ENCODE measurements around the gene OVCH1. TPM values are rescaled to one million over a fixed set of nuclear protein-coding genes. Genes with fewer than 3 reads are reported as not detected.
A peak's percentile ranks its signal among the peaks of the same experiment; 100 is the strongest.
"Not testable (repeated sequence)": the region's sequence is repeated elsewhere in the genome, so short reads cannot be mapped to it uniquely, and the experiment has no call there.

Gene OVCH1
- total and polyA plus RNA-seq, 2 donors from 2014 or later, result 0.35 TPM; not detected in 1

- Histone ChIP-seq H3K4me3 (ENCODE audit: low read length in 3 of 3) (no peak overlapping the region), H3K27ac (ENCODE audit: low read depth in 2 of 2, low read length in 2 of 2) (no peak overlapping the region), H3K36me3 (ENCODE audit: control insufficient read depth in 2 of 3, insufficient read depth in 3 of 3, low read length in 3 of 3) (no peaks in the 10 kb centered on the region), H3K4me1 (ENCODE audit: control insufficient read depth in 2 of 3, insufficient read depth in 2 of 3, low read depth in 1 of 3, low read length in 3 of 3) (no peaks in the 10 kb centered on the region), H3K9ac (ENCODE audit: low read length in 3 of 3) (no peak overlapping the region), H3K27me3 (ENCODE audit: control insufficient read depth, insufficient read depth, low read length) (no peaks in the 10 kb centered on the region), H3K9me3 (ENCODE audit: control insufficient read depth in 2 of 3, insufficient read depth in 1 of 3, low read length in 3 of 3) (no peaks in the 10 kb centered on the region)
- no peak for FAIRE-seq
- no peak for TF ChIP-seq CTCF (IDR thresholded peaks at IDR 0.05; ENCODE audit: borderline replicate concordance, extremely low read depth, insufficient read depth)
- no peak for DNase-seq
- intact Hi-C loops (cut with DNase I), result no loop called here
Observed at GRCh38 chr12:29398495-29398894, 99.0 kb downstream of the OVCH1 start.

GRCh38 chr12:29396774-29397173 lies 100.7 kb downstream of the OVCH1 start:
- FAIRE-seq, result no peak

GRCh38 chr12:29395356-29395755 lies 102.1 kb downstream of the OVCH1 start:
- Histone ChIP-seq H3K9me3 (ENCODE audit: control insufficient read depth in 2 of 3, insufficient read depth in 1 of 3, low read length in 3 of 3) (no peaks in the 10 kb centered on the region), H3K27ac (ENCODE audit: low read depth in 2 of 2, low read length in 2 of 2) (no peak overlapping the region), H3K9ac (ENCODE audit: low read length in 3 of 3) (no peak overlapping the region), H3K4me1 (ENCODE audit: control insufficient read depth in 2 of 3, insufficient read depth in 2 of 3, low read depth in 1 of 3, low read length in 3 of 3) (no peaks in the 10 kb centered on the region), H3K27me3 (ENCODE audit: control insufficient read depth, insufficient read depth, low read length) (no peaks in the 10 kb centered on the region), H3K36me3 (ENCODE audit: control insufficient read depth in 2 of 3, insufficient read depth in 3 of 3, low read length in 3 of 3) (no peaks in the 10 kb centered on the region), H3K4me3 (ENCODE audit: low read length in 3 of 3) (no peak overlapping the region)
- TF ChIP-seq CTCF (IDR thresholded peaks at IDR 0.05; ENCODE audit: borderline replicate concordance, extremely low read depth, insufficient read depth), result no peak
- DNase-seq (peak in 2 of 5 donors; percentile 7 to 12), FAIRE-seq (no peak)
- intact Hi-C loops (cut with DNase I), result no loop called here

More at GRCh38 chr12:29396774-29397173, 100.7 kb downstream of the OVCH1 start:
- intact Hi-C loops (cut with DNase I), result no loop called here
- DNase-seq, result no peak
- Histone ChIP-seq H3K36me3 (ENCODE audit: control insufficient read depth in 2 of 3, insufficient read depth in 3 of 3, low read length in 3 of 3) (no peaks in the 10 kb centered on the region), H3K4me3 (ENCODE audit: low read length in 3 of 3) (no peak overlapping the region), H3K9me3 (ENCODE audit: control insufficient read depth in 2 of 3, insufficient read depth in 1 of 3, low read length in 3 of 3) (no peaks in the 10 kb centered on the region), H3K27me3 (ENCODE audit: control insufficient read depth, insufficient read depth, low read length) (no peaks in the 10 kb centered on the region), H3K27ac (ENCODE audit: low read depth in 2 of 2, low read length in 2 of 2) (no peak overlapping the region), H3K4me1 (ENCODE audit: control insufficient read depth in 2 of 3, insufficient read depth in 2 of 3, low read depth in 1 of 3, low read length in 3 of 3) (no peaks in the 10 kb centered on the region), H3K9ac (ENCODE audit: low read length in 3 of 3) (no peak overlapping the region)
- TF ChIP-seq CTCF (IDR thresholded peaks at IDR 0.05; ENCODE audit: borderline replicate concordance, extremely low read depth, insufficient read depth), result no peak

- H3K27me3 ChIP-seq (ENCODE audit: control insufficient read depth, insufficient read depth, low read length); H3K27ac ChIP-seq (ENCODE audit: low read depth in 2 of 2, low read length in 2 of 2); H3K4me3 ChIP-seq (ENCODE audit: low read length in 3 of 3); H3K36me3 ChIP-seq (ENCODE audit: control insufficient read depth in 2 of 3, insufficient read depth in 3 of 3, low read length in 3 of 3); H3K9me3 ChIP-seq (ENCODE audit: control insufficient read depth in 2 of 3, insufficient read depth in 1 of 3, low read length in 3 of 3); H3K4me1 ChIP-seq (ENCODE audit: control insufficient read depth in 2 of 3, insufficient read depth in 2 of 3, low read depth in 1 of 3, low read length in 3 of 3); intact Hi-C loops (cut with DNase I); DNase-seq; H3K9ac ChIP-seq (ENCODE audit: low read length in 3 of 3); FAIRE-seq: not testable (repeated sequence)
Observed at GRCh38 chr12:29390419-29390818, 107.1 kb downstream of the OVCH1 start.

Measured in kidney (tissue), 14 donors.